ENCODE measurements around the gene ZNF777.

The ZNF777 gene

DNA sequence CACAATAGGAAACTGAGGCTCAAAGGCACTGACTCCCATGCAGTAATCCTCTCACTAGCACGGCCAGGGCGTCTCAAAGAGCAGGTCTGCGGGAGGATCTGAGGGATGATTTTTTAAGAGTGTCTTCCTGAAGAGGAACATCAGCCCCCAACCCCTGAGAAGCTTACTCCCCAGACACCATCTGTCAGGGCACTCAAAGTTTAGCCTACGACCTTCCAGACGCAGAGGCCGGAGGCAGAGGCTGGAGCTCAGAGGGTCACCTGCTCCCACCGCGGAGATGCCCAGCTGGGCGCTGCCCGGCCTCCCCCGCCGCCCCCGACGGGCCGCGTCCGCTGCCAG lies 1.7 kb downstream of the ZNF777 start:
- Histone ChIP-seq H2BK5ac (ENCODE audit: low read depth, low read length, poor library complexity) (no peak overlapping the region), H3K79me1 (ENCODE audit: low read length) (peaks cover 10% of the 10 kb centered on the region), H3K14ac (ENCODE audit: low read length) (no peak overlapping the region), H4K8ac (ENCODE audit: low read depth, low read length) (peak overlapping the region; percentile 64), H3K9me3 (ENCODE audit: insufficient read depth, low read depth, low read length) (no peaks in the 10 kb centered on the region), H3K4me3 (ENCODE audit: low read depth, low read length) (peak overlapping the region; percentile 79), H2AK5ac (ENCODE audit: low read length) (no peak overlapping the region), H2BK12ac (ENCODE audit: low read length) (no peak overlapping the region), H3K36me3 (ENCODE audit: control insufficient read depth in 1 of 2, insufficient read depth in 2 of 2, low read length in 2 of 2) (peaks cover 18 to 20% of the 10 kb centered on the region in 2 experiments), H4K91ac (ENCODE audit: low read depth, low read length) (no peak overlapping the region), H3K9ac (ENCODE audit: low read length) (peak overlapping the region; percentile 31), H3K4me2 (ENCODE audit: low read length) (peak overlapping the region; percentile 82), H3K4me1 (ENCODE audit: control insufficient read depth in 1 of 2, insufficient read depth in 2 of 2, low read length in 2 of 2) (peaks cover 0 to 6% of the 10 kb centered on the region in 2 experiments), H2BK120ac (ENCODE audit: insufficient read depth, low read length, poor library complexity) (no peak overlapping the region), H3K27me3 (ENCODE audit: insufficient read depth, low read length) (peaks cover 3% of the 10 kb centered on the region), H3K79me2 (ENCODE audit: control insufficient read depth, insufficient read depth, low read length, poor library complexity) (peaks cover 8% of the 10 kb centered on the region), H3K27ac (ENCODE audit: low read depth, low read length) (no peak overlapping the region), H3K18ac (ENCODE audit: low read length) (no peak overlapping the region), H3K23ac (ENCODE audit: low read length) (no peak overlapping the region), H2AFZ (ENCODE audit: insufficient read depth, low read length, poor library complexity) (no peak overlapping the region), H4K12ac (ENCODE audit: low read depth, low read length) (no peak overlapping the region), H3K4ac (ENCODE audit: low read depth, low read length) (no peak overlapping the region)
- DNase-seq, result no peak
- no CpG with 5 or more reads among the region's 17 CpGs for WGBS (ENCODE audit: extremely low coverage, insufficient coverage, insufficient read length)

DNA sequence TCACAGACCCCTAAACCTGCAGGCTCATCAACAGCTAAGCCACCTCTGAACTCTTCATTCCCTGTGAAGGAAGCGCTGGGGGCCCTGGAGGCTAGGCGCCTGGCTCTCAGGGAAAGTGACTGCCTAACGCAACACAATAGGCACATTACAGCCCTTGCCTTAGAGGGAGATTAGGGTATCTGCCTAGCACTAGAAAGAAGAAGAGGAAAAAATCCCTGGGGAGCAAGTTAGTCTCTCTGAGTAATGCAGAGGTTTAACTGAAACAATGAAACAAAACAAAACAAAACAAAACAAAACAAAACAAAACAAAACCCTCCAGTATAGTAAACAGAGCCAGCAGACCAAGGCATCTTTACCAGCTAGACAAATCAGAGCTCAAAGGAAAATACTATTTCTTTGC lies 2.6 kb downstream of the ZNF777 start:
- Histone ChIP-seq H2AK5ac (ENCODE audit: low read length) (no peak overlapping the region), H3K27ac (ENCODE audit: low read depth, low read length) (no peak overlapping the region), H3K18ac (ENCODE audit: low read length) (no peak overlapping the region), H3K9ac (ENCODE audit: low read length) (no peak overlapping the region), H3K4me3 (ENCODE audit: low read depth, low read length) (no peak overlapping the region), H3K9me3 (ENCODE audit: insufficient read depth, low read depth, low read length) (no peaks in the 10 kb centered on the region), H2BK120ac (ENCODE audit: insufficient read depth, low read length, poor library complexity) (no peak overlapping the region), H3K79me2 (ENCODE audit: control insufficient read depth, insufficient read depth, low read length, poor library complexity) (peaks cover 8% of the 10 kb centered on the region), H4K8ac (ENCODE audit: low read depth, low read length) (no peak overlapping the region), H2BK5ac (ENCODE audit: low read depth, low read length, poor library complexity) (no peak overlapping the region), H3K36me3 (ENCODE audit: control insufficient read depth in 1 of 2, insufficient read depth in 2 of 2, low read length in 2 of 2) (peaks cover 23 to 27% of the 10 kb centered on the region in 2 experiments), H2BK12ac (ENCODE audit: low read length) (no peak overlapping the region), H4K91ac (ENCODE audit: low read depth, low read length) (no peak overlapping the region), H2AFZ (ENCODE audit: insufficient read depth, low read length, poor library complexity) (no peak overlapping the region), H3K4me1 (ENCODE audit: control insufficient read depth in 1 of 2, insufficient read depth in 2 of 2, low read length in 2 of 2) (peaks cover 0 to 6% of the 10 kb centered on the region in 2 experiments), H3K4ac (ENCODE audit: low read depth, low read length) (no peak overlapping the region), H3K14ac (ENCODE audit: low read length) (no peak overlapping the region), H3K79me1 (ENCODE audit: low read length) (peaks cover 10% of the 10 kb centered on the region), H3K4me2 (ENCODE audit: low read length) (no peak overlapping the region), H4K12ac (ENCODE audit: low read depth, low read length) (no peak overlapping the region), H3K27me3 (ENCODE audit: insufficient read depth, low read length) (peaks cover 3% of the 10 kb centered on the region), H3K23ac (ENCODE audit: low read length) (no peak overlapping the region)
- no peak for DNase-seq
- no CpG with 5 or more reads among the region's 3 CpGs for WGBS (ENCODE audit: extremely low coverage, insufficient coverage, insufficient read length)

DNA sequence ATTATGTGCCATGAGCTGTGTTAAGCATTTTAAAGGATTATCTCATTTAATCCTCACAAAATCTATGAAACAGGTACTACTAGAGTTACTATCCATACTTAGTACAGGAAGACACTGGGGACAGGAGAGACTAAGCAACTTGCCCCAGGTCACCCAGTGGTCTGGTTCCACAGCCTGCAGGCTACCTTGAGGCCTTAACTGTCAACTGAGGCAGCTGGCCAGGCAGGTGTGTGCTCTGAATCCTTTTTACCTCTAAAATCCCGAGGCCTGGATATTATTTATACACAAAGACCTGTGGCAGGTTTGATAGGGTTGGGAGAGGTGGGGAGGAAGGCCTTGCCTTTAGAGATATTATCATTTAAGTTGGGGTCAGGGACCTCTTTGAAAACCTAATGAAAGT lies 3.1 kb downstream of the ZNF777 start:
- no peak for DNase-seq
- no peak overlapping the region for H3K14ac ChIP-seq (ENCODE audit: low read length)
- H4K12ac ChIP-seq (ENCODE audit: low read depth, low read length), result no peak overlapping the region
- H3K36me3 ChIP-seq (ENCODE audit: control insufficient read depth in 1 of 2, insufficient read depth in 2 of 2, low read length in 2 of 2), result peaks cover 23 to 29% of the 10 kb centered on the region in 2 experiments
- no peak overlapping the region for H2BK5ac ChIP-seq (ENCODE audit: low read depth, low read length, poor library complexity)
- peaks cover 0 to 6% of the 10 kb centered on the region in 2 experiments for H3K4me1 ChIP-seq (ENCODE audit: control insufficient read depth in 1 of 2, insufficient read depth in 2 of 2, low read length in 2 of 2)
- no peak overlapping the region for H3K9ac ChIP-seq (ENCODE audit: low read length)
- no peak overlapping the region for H2BK120ac ChIP-seq (ENCODE audit: insufficient read depth, low read length, poor library complexity)
- no peak overlapping the region for H2AFZ ChIP-seq (ENCODE audit: insufficient read depth, low read length, poor library complexity)
- H4K91ac ChIP-seq (ENCODE audit: low read depth, low read length), result no peak overlapping the region
- no peak overlapping the region for H4K8ac ChIP-seq (ENCODE audit: low read depth, low read length)
- H3K79me1 ChIP-seq (ENCODE audit: low read length), result peaks cover 10% of the 10 kb centered on the region
- peaks cover 3% of the 10 kb centered on the region for H3K27me3 ChIP-seq (ENCODE audit: insufficient read depth, low read length)
- H3K27ac ChIP-seq (ENCODE audit: low read depth, low read length), result no peak overlapping the region
- H3K4me2 ChIP-seq (ENCODE audit: low read length), result no peak overlapping the region
- H3K79me2 ChIP-seq (ENCODE audit: control insufficient read depth, insufficient read depth, low read length, poor library complexity), result peaks cover 8% of the 10 kb centered on the region
- H3K4me3 ChIP-seq (ENCODE audit: low read depth, low read length), result no peak overlapping the region
- no CpG with 5 or more reads among the region's 1 CpG for WGBS (ENCODE audit: extremely low coverage, insufficient coverage, insufficient read length)
- no peak overlapping the region for H3K4ac ChIP-seq (ENCODE audit: low read depth, low read length)
- no peak overlapping the region for H3K18ac ChIP-seq (ENCODE audit: low read length)
- H2AK5ac ChIP-seq (ENCODE audit: low read length), result no peak overlapping the region
- no peak overlapping the region for H2BK12ac ChIP-seq (ENCODE audit: low read length)
- H3K9me3 ChIP-seq (ENCODE audit: insufficient read depth, low read depth, low read length), result no peaks in the 10 kb centered on the region
- no peak overlapping the region for H3K23ac ChIP-seq (ENCODE audit: low read length)

DNA sequence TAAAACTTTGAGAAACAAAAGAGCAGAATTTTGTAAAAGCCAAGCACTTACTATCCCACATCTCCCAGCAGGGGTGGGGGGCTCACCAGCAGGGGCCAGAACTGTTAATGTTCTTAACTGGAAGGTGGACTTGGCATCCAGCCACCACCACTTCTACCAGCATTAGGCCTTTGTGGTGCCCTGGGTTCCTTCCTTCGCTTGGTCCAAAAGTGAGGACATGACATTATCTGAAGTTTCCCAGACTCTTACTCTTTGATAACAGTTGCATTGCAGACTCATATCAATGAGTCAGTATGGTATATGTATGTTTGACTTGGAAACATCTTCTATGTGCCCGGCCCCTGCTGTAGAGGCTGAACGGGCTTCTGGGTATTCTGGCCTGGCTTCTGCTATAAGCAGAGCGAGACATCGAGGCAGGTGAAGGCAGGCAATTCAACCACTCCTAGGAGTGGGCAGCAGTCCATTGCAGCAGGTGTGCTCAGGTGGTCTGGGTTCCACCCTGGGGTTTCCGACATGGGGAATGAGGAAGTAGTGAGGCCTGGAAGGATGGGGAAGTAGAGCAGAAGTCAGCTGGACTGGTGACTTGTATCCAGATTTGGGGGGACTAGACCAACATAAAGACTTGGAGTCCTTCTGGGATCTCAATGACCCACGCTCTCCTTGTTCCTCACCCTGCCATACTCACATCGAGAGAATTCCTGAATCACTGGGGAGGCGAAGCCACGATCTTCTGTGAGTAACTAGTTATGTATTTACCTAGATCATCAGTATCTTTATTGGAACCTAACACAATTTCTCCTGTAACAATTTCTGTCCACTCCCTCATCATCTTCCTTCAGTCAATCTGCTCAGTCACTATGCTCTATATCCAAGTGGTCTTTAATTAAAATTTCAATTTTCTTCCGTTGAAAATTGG lies 4.1 kb downstream of the ZNF777 start:
- Histone ChIP-seq H4K12ac (ENCODE audit: low read depth, low read length) (no peak overlapping the region), H3K4me3 (ENCODE audit: low read depth, low read length) (no peak overlapping the region), H3K36me3 (ENCODE audit: control insufficient read depth in 1 of 2, insufficient read depth in 2 of 2, low read length in 2 of 2) (peaks cover 23 to 32% of the 10 kb centered on the region in 2 experiments), H4K91ac (ENCODE audit: low read depth, low read length) (no peak overlapping the region), H3K27ac (ENCODE audit: low read depth, low read length) (no peak overlapping the region), H3K4me2 (ENCODE audit: low read length) (no peak overlapping the region), H2BK5ac (ENCODE audit: low read depth, low read length, poor library complexity) (no peak overlapping the region), H3K4ac (ENCODE audit: low read depth, low read length) (no peak overlapping the region), H3K9me3 (ENCODE audit: insufficient read depth, low read depth, low read length) (no peaks in the 10 kb centered on the region), H3K9ac (ENCODE audit: low read length) (no peak overlapping the region), H3K27me3 (ENCODE audit: insufficient read depth, low read length) (peaks cover 3% of the 10 kb centered on the region), H2BK120ac (ENCODE audit: insufficient read depth, low read length, poor library complexity) (no peak overlapping the region), H4K8ac (ENCODE audit: low read depth, low read length) (no peak overlapping the region), H3K23ac (ENCODE audit: low read length) (no peak overlapping the region), H2BK12ac (ENCODE audit: low read length) (no peak overlapping the region), H2AK5ac (ENCODE audit: low read length) (no peak overlapping the region), H3K18ac (ENCODE audit: low read length) (no peak overlapping the region), H3K79me1 (ENCODE audit: low read length) (peaks cover 10% of the 10 kb centered on the region), H3K4me1 (ENCODE audit: control insufficient read depth in 1 of 2, insufficient read depth in 2 of 2, low read length in 2 of 2) (peaks cover 0 to 6% of the 10 kb centered on the region in 2 experiments), H2AFZ (ENCODE audit: insufficient read depth, low read length, poor library complexity) (no peak overlapping the region), H3K14ac (ENCODE audit: low read length) (no peak overlapping the region), H3K79me2 (ENCODE audit: control insufficient read depth, insufficient read depth, low read length, poor library complexity) (peaks cover 8% of the 10 kb centered on the region)
- no CpG with 5 or more reads among the region's 11 CpGs for WGBS (ENCODE audit: extremely low coverage, insufficient coverage, insufficient read length)
- DNase-seq, result no peak
